22Rv1 (cell line): ENCODE results near the gene FH.

Source experiments
- CTCF ChIP-seq: fragments of 450-650 bp; IDR thresholded peaks from 2 replicates; pipeline ENCODE4 v1.5.1; 2017; ENCODE audit warnings: mild to moderate bottlenecking
- ZFX ChIP-seq: fragments of 450-650 bp; IDR thresholded peaks from 2 replicates; pipeline ENCODE4 v1.6.1; 2017; ENCODE audit warnings: antibody characterized with exemption, borderline replicate concordance

GRCh38 chr1:241459186-241459802, 60.3 kb downstream of the FH start:
- TF ChIP-seq CTCF (no peak), ZFX (no peak)
